ENCODE data around the gene CGA. TPM values are rescaled to one million over a fixed set of nuclear protein-coding genes. Genes with fewer than 3 reads are reported as not detected.

CGA gene
- total and polyA plus RNA-seq, 4 donors = not detected

DNA sequence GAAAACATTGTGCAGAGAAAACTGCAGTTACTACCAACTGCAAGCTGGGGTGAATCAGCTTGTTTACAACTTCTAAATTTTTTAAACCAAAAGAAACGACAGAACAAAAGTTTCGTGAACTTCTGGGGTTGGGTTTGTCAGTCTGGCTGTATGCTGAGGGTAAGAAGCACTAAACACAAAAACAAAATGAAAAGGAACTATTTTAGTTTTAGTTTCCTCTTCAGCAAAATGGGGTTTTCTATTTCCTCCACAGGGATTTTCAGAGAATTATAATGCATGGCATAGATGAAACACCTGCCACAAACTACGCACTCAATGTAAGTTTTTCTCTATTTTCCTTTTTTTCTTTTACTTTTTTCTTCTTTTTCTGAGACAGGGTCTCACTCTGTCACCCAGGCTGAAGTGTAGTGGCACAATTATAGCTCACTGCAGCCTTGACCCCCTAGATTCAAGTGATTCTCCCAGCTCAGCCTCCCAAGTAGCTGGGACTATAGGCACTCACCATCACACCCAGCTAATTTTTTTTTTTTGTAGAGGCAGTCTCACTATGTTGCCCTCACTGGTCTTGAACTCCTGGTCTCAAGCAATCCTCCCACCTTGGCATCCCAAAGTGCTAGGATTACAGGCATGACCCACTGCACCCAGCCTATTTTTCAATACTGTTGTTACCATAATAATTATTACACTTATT is 40.6 kb downstream of the CGA start:
- H3K9me3 ChIP-seq (ENCODE audit: control insufficient read depth, low read length) = no peaks in the 10 kb centered on the region
- intact Hi-C loops (cut with DNase I) = no loop called here
- no peak overlapping the region for H3K4me3 ChIP-seq (ENCODE audit: low read length in 2 of 2)
- no peaks in the 10 kb centered on the region for H3K4me1 ChIP-seq (ENCODE audit: control insufficient read depth in 1 of 2, insufficient read depth in 2 of 2, low read length in 2 of 2)
- H3K36me3 ChIP-seq (ENCODE audit: control insufficient read depth in 1 of 2, insufficient read depth in 2 of 2, low read length in 1 of 2) = no peaks in the 10 kb centered on the region
- ATAC-seq (ENCODE audit: low FRiP score) = no peak
- H3K27me3 ChIP-seq (ENCODE audit: control insufficient read depth in 1 of 2, insufficient read depth in 2 of 2, low read length in 1 of 2) = no peaks in the 10 kb centered on the region
- H3K27ac ChIP-seq (ENCODE audit: low read depth in 1 of 2, low read length in 2 of 2) = no peak overlapping the region
- 89% methylated on average over 3 of the region's 3 CpGs for WGBS, 2 donors
- DNase-seq = no peak

GRCh38 chr6:87053312-87053711 is 41.6 kb downstream of the CGA start:
- no peaks in the 10 kb centered on the region for H3K36me3 ChIP-seq (ENCODE audit: control insufficient read depth in 1 of 2, insufficient read depth in 2 of 2, low read length in 1 of 2)
- no peaks in the 10 kb centered on the region for H3K4me1 ChIP-seq (ENCODE audit: control insufficient read depth in 1 of 2, insufficient read depth in 2 of 2, low read length in 2 of 2)
- intact Hi-C loops (cut with DNase I) = no loop called here
- 66 to 69% methylated on average over 1 of the region's 1 CpG for WGBS, 2 donors
- H3K9me3 ChIP-seq (ENCODE audit: control insufficient read depth, low read length) = no peaks in the 10 kb centered on the region
- ATAC-seq (ENCODE audit: low FRiP score) (no peak), DNase-seq (no peak)
- no peak overlapping the region for H3K27ac ChIP-seq (ENCODE audit: low read depth in 1 of 2, low read length in 2 of 2)
- H3K27me3 ChIP-seq (ENCODE audit: control insufficient read depth in 1 of 2, insufficient read depth in 2 of 2, low read length in 1 of 2) = no peaks in the 10 kb centered on the region
- no peak overlapping the region for H3K4me3 ChIP-seq (ENCODE audit: low read length in 2 of 2)

GRCh38 chr6:87049779-87050178 is 45.1 kb downstream of the CGA start:
- intact Hi-C loops (cut with DNase I) = no loop called here
- DNase-seq = no peak
- Histone ChIP-seq H3K9me3 (ENCODE audit: control insufficient read depth, low read length) (no peaks in the 10 kb centered on the region), H3K4me3 (ENCODE audit: low read length in 2 of 2) (no peak overlapping the region), H3K27ac (ENCODE audit: low read depth in 1 of 2, low read length in 2 of 2) (no peak overlapping the region), H3K4me1 (ENCODE audit: control insufficient read depth in 1 of 2, insufficient read depth in 2 of 2, low read length in 2 of 2) (no peaks in the 10 kb centered on the region), H3K36me3 (ENCODE audit: control insufficient read depth in 1 of 2, insufficient read depth in 2 of 2, low read length in 1 of 2) (no peaks in the 10 kb centered on the region), H3K27me3 (ENCODE audit: control insufficient read depth in 1 of 2, insufficient read depth in 2 of 2, low read length in 1 of 2) (no peaks in the 10 kb centered on the region)
- ATAC-seq (ENCODE audit: low FRiP score) = no peak
- WGBS, 2 donors = 65 to 76% methylated on average over 1 of the region's 1 CpG

GRCh38 chr6:87045521-87046075 is 49.3 kb downstream of the CGA start:
- ATAC-seq (ENCODE audit: low FRiP score) = no peak
- intact Hi-C loops (cut with DNase I) = no loop called here
- WGBS, 2 donors = 48 to 56% methylated on average over 5 of the region's 5 CpGs

GRCh38 chr6:87040729-87041128 is 54.2 kb downstream of the CGA start:
- no peak for DNase-seq
- Histone ChIP-seq H3K9me3 (ENCODE audit: control insufficient read depth, low read length) (peaks cover 7% of the 10 kb centered on the region), H3K36me3 (ENCODE audit: control insufficient read depth in 1 of 2, insufficient read depth in 2 of 2, low read length in 1 of 2) (no peaks in the 10 kb centered on the region), H3K4me3 (ENCODE audit: low read length in 2 of 2) (no peak overlapping the region), H3K27ac (ENCODE audit: low read depth in 1 of 2, low read length in 2 of 2) (no peak overlapping the region), H3K27me3 (ENCODE audit: control insufficient read depth in 1 of 2, insufficient read depth in 2 of 2, low read length in 1 of 2) (peaks cover 0 to 1% of the 10 kb centered on the region in 2 donors), H3K4me1 (ENCODE audit: control insufficient read depth in 1 of 2, insufficient read depth in 2 of 2, low read length in 2 of 2) (no peaks in the 10 kb centered on the region)
- WGBS, 2 donors = 81 to 86% methylated on average over 4 of the region's 4 CpGs
- no peak for ATAC-seq (ENCODE audit: low FRiP score)
- intact Hi-C loops (cut with DNase I) = no loop called here

More at GRCh38 chr6:87045521-87046075, 49.3 kb downstream of the CGA start:
- H3K36me3 ChIP-seq (ENCODE audit: control insufficient read depth in 1 of 2, insufficient read depth in 2 of 2, low read length in 1 of 2) = no peaks in the 10 kb centered on the region
- no peak overlapping the region for H3K27ac ChIP-seq (ENCODE audit: low read depth in 1 of 2, low read length in 2 of 2)
- DNase-seq = no peak
- H3K4me3 ChIP-seq (ENCODE audit: low read length in 2 of 2) = no peak overlapping the region
- no peaks in the 10 kb centered on the region for H3K4me1 ChIP-seq (ENCODE audit: control insufficient read depth in 1 of 2, insufficient read depth in 2 of 2, low read length in 2 of 2)
- H3K27me3 ChIP-seq (ENCODE audit: control insufficient read depth in 1 of 2, insufficient read depth in 2 of 2, low read length in 1 of 2) = peaks cover 0 to 1% of the 10 kb centered on the region in 2 donors
- H3K9me3 ChIP-seq (ENCODE audit: control insufficient read depth, low read length) = peaks cover 7% of the 10 kb centered on the region

Other genes with a start within 250 kb of the CGA start
- gene HTR1E, start 157.6 kb downstream of the CGA start, total RNA-seq = not detected
- gene HTR1E, start 157.6 kb downstream of the CGA start, polyA plus RNA-seq = not detected
- gene ZNF292, start 60.5 kb upstream of the CGA start, total RNA-seq = 10 to 100 TPM; 57.9 to 71.6 TPM
- gene ZNF292, start 60.5 kb upstream of the CGA start, polyA plus RNA-seq = 1 to 10 TPM; 3.4 to 7.6 TPM
- gene SMIM8, start 227.5 kb upstream of the CGA start, total RNA-seq = 10 to 100 TPM; 11.2 to 13.8 TPM
- gene SMIM8, start 227.5 kb upstream of the CGA start, polyA plus RNA-seq = 1 to 10 TPM; 4.1 to 7.6 TPM
- not detected for gene GJB7, start 234.2 kb upstream of the CGA start, total RNA-seq
- not detected for gene GJB7, start 234.2 kb upstream of the CGA start, polyA plus RNA-seq
- gene C6orf163, start 249.7 kb upstream of the CGA start, total RNA-seq = 1 to 10 TPM; 4.2 to 5.6 TPM
- under 1 TPM in 1 of 2 donors, not detected in 1; 0.26 TPM for gene C6orf163, start 249.7 kb upstream of the CGA start, polyA plus RNA-seq

Data from aorta (tissue), 5 donors.